OCI-LY3 (cell line): ENCODE results near the gene DROSHA.

Experiments used
- CTCF ChIP-seq: fragments of 200-600, 300-600 bp; sonication (generic); IDR thresholded peaks from 2 replicates; pipeline ENCODE4 v1.5.1; 2014; ENCODE audit warnings: antibody characterized with exemption, low read length, low read depth
- EZH2phosphoT487 ChIP-seq: fragments of 200-600 bp; shearing (Covaris generic); IDR thresholded peaks from 2 replicates; pipeline ENCODE4 v1.6.1; 2018; ENCODE audit warnings: antibody characterized with exemption, mixed run types, low read depth

- TF ChIP-seq CTCF, result no peak
- TF ChIP-seq EZH2phosphoT487, result no peak
Observed at GRCh38 chr5:31390256-31390655, 141.6 kb downstream of the DROSHA start.
